ENCODE data around the gene RASGRF2.
A peak's percentile ranks its signal among the peaks of the same experiment; 100 is the strongest.

Gene RASGRF2

GRCh38 chr5:80977764-80978163 lies 17.6 kb downstream of the RASGRF2 start:
- H3K4me1 ChIP-seq: no peaks in the 10 kb centered on the region
- no peak overlapping the region for H2AFZ ChIP-seq
- no peak for TF ChIP-seq CTCF (IDR thresholded peaks at IDR 0.05)
- H3K4me3 ChIP-seq (ENCODE audit: low read depth, low read length): no peak overlapping the region
- H3K9me3 ChIP-seq (ENCODE audit: control insufficient read depth, low read length): no peaks in the 10 kb centered on the region
- no peak overlapping the region for H3K27ac ChIP-seq
- H3K27me3 ChIP-seq (ENCODE audit: control insufficient read depth, insufficient read depth, low read length): no peaks in the 10 kb centered on the region
- no peak overlapping the region for H3K9ac ChIP-seq
- H3K4me2 ChIP-seq (ENCODE audit: low read length): no peak overlapping the region
- H3K79me2 ChIP-seq: no peaks in the 10 kb centered on the region
- no peaks in the 10 kb centered on the region for H3K36me3 ChIP-seq (ENCODE audit: control insufficient read depth, insufficient read depth, low read length)

GRCh38 chr5:80978772-80979317 lies 18.7 kb downstream of the RASGRF2 start:
- no peak overlapping the region for H3K27ac ChIP-seq
- no peak overlapping the region for H3K4me3 ChIP-seq (ENCODE audit: low read depth, low read length)
- no peak overlapping the region for H2AFZ ChIP-seq
- no peaks in the 10 kb centered on the region for H3K9me3 ChIP-seq (ENCODE audit: control insufficient read depth, low read length)
- H3K4me2 ChIP-seq (ENCODE audit: low read length): no peak overlapping the region
- no peak overlapping the region for H3K9ac ChIP-seq
- no peaks in the 10 kb centered on the region for H3K79me2 ChIP-seq
- H3K36me3 ChIP-seq (ENCODE audit: control insufficient read depth, insufficient read depth, low read length): no peaks in the 10 kb centered on the region
- no peaks in the 10 kb centered on the region for H3K27me3 ChIP-seq (ENCODE audit: control insufficient read depth, insufficient read depth, low read length)
- H3K4me1 ChIP-seq: no peaks in the 10 kb centered on the region
- no peak for TF ChIP-seq CTCF (IDR thresholded peaks at IDR 0.05)

GRCh38 chr5:80982093-80982492 lies 21.9 kb downstream of the RASGRF2 start:
- no peak overlapping the region for H3K9ac ChIP-seq
- TF ChIP-seq CTCF (IDR thresholded peaks at IDR 0.05): no peak
- H3K9me3 ChIP-seq (ENCODE audit: control insufficient read depth, low read length): no peaks in the 10 kb centered on the region
- H2AFZ ChIP-seq: no peak overlapping the region
- no peak overlapping the region for H3K4me2 ChIP-seq (ENCODE audit: low read length)
- no peak overlapping the region for H3K27ac ChIP-seq
- H3K27me3 ChIP-seq (ENCODE audit: control insufficient read depth, insufficient read depth, low read length): no peaks in the 10 kb centered on the region
- H3K79me2 ChIP-seq: no peaks in the 10 kb centered on the region
- H3K36me3 ChIP-seq (ENCODE audit: control insufficient read depth, insufficient read depth, low read length): no peaks in the 10 kb centered on the region
- H3K4me1 ChIP-seq: no peaks in the 10 kb centered on the region
- no peak overlapping the region for H3K4me3 ChIP-seq (ENCODE audit: low read depth, low read length)

GRCh38 chr5:80985600-80986228 lies 25.6 kb downstream of the RASGRF2 start:
- Histone ChIP-seq H3K4me3 (ENCODE audit: low read depth, low read length) (no peak overlapping the region), H3K36me3 (ENCODE audit: control insufficient read depth, insufficient read depth, low read length) (no peaks in the 10 kb centered on the region), H3K27ac (peak overlapping the region; percentile 50), H3K79me2 (no peaks in the 10 kb centered on the region), H2AFZ (no peak overlapping the region), H3K9ac (no peak overlapping the region), H3K4me2 (ENCODE audit: low read length) (no peak overlapping the region), H3K9me3 (ENCODE audit: control insufficient read depth, low read length) (no peaks in the 10 kb centered on the region), H3K4me1 (no peaks in the 10 kb centered on the region), H3K27me3 (ENCODE audit: control insufficient read depth, insufficient read depth, low read length) (no peaks in the 10 kb centered on the region)
- no peak for TF ChIP-seq CTCF (IDR thresholded peaks at IDR 0.05)

GRCh38 chr5:80986382-80986781 lies 26.2 kb downstream of the RASGRF2 start:
- Histone ChIP-seq H2AFZ (no peak overlapping the region), H3K9me3 (ENCODE audit: control insufficient read depth, low read length) (no peaks in the 10 kb centered on the region), H3K36me3 (ENCODE audit: control insufficient read depth, insufficient read depth, low read length) (no peaks in the 10 kb centered on the region), H3K27ac (peak overlapping the region; percentile 50), H3K79me2 (no peaks in the 10 kb centered on the region), H3K4me2 (ENCODE audit: low read length) (no peak overlapping the region), H3K4me1 (no peaks in the 10 kb centered on the region), H3K9ac (no peak overlapping the region), H3K4me3 (ENCODE audit: low read depth, low read length) (no peak overlapping the region), H3K27me3 (ENCODE audit: control insufficient read depth, insufficient read depth, low read length) (no peaks in the 10 kb centered on the region)
- no peak for TF ChIP-seq CTCF (IDR thresholded peaks at IDR 0.05)

Data from parathyroid adenoma (tissue), 2 donors.